Stimulated activated CD8-positive, alpha-beta memory T cell treated with anti-CD3 and anti-CD28 coated beads, Interleukin-15, amount 100 ng/mL, for 48 hours (primary cell): ENCODE measurements around the gene TAAR2.
"Not testable (repeated sequence)": the region's sequence is repeated elsewhere in the genome, so short reads cannot be mapped to it uniquely, and the experiment has no call there.

ENCODE experiments used
- DNase-seq, 2 donors: peaks; one replicate each; pipeline ENCODE4 v3.0.0-alpha.2; 2020; ENCODE audit warnings: low read depth in 2 of 2

The TAAR2 gene

GRCh38 chr6:132614554-132614953 is 9.5 kb downstream of the TAAR2 start:
- no peak for DNase-seq

DNA sequence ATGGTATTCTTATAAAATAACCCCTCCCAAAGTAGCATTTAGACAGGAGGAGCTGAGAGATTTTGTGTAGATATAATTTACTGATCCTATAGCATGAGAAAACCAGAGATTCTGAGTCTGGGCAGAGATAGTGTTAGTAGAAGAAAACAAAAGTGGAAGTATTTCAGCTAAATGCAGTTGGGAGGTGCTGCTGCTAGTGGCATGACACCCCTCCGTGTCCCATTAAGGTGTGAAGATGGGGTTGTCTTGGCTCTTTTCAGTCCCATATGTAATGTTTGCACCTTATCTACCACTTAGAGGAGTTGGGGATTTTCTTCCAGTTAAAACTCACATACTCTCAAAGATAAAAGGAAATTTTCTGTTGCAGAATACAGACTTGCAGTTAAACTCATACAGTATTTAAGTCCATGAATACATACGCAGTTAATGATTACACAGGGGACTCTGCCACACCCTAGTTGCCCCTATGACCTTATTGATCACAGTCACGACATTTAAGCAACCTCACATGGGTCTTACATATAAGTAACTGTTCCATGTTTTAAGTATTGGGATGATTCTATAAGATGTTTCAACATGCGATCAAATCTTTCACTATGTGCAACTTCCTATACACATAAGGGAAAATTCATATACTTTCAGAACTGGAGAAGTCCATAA is 11.5 kb downstream of the TAAR2 start:
- no peak for DNase-seq

- DNase-seq, result no peak
Measured at GRCh38 chr6:132611616-132612015, 12.5 kb downstream of the TAAR2 start.

- DNase-seq, result no peak
Measured at GRCh38 chr6:132607544-132608233, 16.4 kb downstream of the TAAR2 start.

- no peak for DNase-seq
Measured at GRCh38 chr6:132604635-132605152, 19.4 kb downstream of the TAAR2 start.

DNA sequence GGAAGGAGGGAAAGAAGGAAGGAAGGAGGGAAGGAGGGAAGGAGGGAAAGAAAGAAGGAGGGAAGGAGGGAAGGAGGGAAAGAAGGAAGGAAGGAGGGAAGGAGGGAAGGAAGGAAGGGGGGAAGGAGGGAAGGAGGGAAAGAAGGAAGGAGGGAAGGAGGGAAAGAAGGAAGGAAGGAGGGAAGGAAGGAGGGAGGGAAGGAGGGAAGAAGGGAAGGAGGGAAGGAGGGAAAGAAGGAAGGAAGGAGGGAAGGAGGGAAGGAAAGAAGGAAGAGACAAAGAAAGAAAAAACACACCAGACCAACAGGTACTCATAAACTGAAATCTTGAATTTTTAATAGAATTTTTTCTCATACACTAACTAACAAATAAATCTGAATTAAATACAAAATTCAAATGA is 23.2 kb downstream of the TAAR2 start:
- DNase-seq, result not testable (repeated sequence)

GRCh38 chr6:132598473-132598872 is 25.6 kb downstream of the TAAR2 start:
- DNase-seq, result no peak

DNA sequence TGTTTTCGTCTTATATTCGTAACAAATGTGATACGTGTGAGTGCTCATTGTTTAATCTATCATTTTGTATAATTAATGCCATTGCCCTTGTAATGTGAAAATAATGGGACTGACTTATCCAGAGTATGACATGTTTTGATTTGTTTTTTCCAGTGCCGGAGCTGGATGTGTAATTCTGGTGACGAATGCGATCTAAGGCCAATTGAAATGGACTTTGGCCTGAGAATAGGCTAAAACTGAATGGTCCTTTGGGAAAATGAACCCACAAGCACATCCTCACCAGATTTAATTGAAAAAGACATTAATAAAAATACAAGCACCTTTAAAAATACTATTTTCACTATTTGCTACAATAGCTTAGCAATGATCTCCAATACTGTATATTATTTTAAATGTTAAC is 27.9 kb downstream of the TAAR2 start:
- no peak for DNase-seq

GRCh38 chr6:132592855-132593254 is 31.2 kb downstream of the TAAR2 start:
- no peak for DNase-seq

- no peak for DNase-seq
Measured at GRCh38 chr6:132590362-132590761, 33.7 kb downstream of the TAAR2 start.

- DNase-seq, result no peak
Measured at GRCh38 chr6:132589454-132589853, 34.6 kb downstream of the TAAR2 start, which contains the start of gene TAAR5. TSS of gene TAAR5 (minus strand) at chr6:132589741. CDS start at chr6:132589686, 55 bp downstream.

GRCh38 chr6:132587424-132587823 is 36.7 kb downstream of the TAAR2 start:
- DNase-seq, result no peak

DNA sequence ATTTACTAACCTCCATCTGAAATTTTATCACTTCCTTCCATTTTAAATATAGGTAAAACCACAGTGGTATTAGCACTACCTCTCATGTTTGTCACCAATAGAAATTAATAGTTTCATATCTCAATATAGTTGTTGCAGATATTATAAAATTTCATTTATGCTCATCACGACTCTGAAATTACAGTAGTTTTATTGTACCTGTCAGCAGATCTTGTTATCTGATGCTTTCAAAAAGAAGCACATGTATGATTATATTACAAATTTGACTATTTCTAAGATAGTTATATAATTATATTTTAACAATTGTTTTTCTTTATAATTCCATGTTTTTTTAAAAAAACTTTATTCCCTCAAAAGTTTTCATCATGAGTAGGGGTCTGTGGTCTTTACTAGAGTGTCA is 39.4 kb downstream of the TAAR2 start:
- DNase-seq, result no peak

DNA sequence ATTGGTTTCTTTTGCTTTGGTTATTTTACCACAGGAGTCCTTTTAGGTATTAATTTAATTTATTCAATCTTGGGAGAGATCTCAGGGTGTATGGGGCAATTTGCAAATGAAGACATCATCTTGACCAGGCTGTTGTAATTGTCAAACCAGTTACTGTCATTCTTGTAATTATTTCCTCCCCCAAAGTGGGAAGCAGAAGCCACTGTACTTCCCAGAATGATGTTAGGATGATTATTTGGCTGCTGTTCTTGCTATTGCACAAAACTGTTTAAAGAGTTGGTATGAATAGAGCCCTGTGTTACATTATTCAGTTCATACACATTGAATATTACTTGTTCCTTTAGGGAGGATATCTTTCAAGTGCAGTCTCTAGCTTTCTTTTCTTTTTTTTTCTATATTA is 52.3 kb downstream of the TAAR2 start:
- DNase-seq, result no peak

- DNase-seq, result no peak
Measured at GRCh38 chr6:132570221-132570777, 53.8 kb downstream of the TAAR2 start, which contains the start of gene TAAR6. TSS of gene TAAR6 (plus strand) at chr6:132570322. CDS start at chr6:132570322, 0 bp downstream.

DNA sequence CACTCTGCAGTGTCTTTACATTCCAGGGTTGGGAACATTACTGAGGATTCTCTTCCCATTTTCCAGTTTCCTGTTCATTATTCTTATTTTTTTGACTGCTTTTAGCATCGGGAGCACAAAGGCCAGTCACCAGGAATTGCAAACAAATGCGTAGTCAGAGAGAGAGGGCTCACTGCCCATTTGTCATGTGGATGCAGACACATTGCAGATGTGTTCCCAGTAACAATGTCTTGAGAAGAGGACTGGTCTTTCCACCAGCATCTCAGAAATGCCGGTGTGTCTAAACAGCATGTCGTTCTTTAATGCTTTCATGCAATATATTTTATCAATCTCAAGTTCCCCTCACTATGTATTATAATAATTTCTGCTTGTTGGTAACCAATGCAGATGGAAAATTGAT is 54.9 kb downstream of the TAAR2 start:
- DNase-seq, result no peak

- DNase-seq, result no peak
Measured at GRCh38 chr6:132568611-132569010, 55.5 kb downstream of the TAAR2 start.

DNA sequence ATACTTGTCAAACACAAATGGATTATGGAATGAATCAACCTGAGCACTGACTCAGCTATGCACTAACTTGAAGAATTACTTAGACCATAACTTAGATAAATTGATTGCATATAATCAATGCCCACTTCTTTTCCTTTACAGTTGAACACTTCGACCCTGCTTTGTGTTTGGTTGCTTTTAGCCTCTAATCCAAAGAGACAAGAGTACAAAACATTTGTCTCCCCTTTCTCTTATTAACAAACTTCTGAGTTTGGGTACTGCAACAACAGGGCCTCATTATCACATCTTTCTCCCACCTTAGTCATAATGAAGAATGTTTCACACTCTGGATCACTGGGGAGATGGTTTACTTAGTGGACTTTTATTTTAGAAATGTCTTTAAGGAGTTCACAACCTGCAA is 56.5 kb downstream of the TAAR2 start:
- DNase-seq, result no peak
